K562 (cell line): Measurements from ENCODE around the gene GLUL. TPM values are rescaled to one million over a fixed set of nuclear protein-coding genes. Genes with fewer than 3 reads are reported as not detected.

Experiments used
- BDP1 ChIP-seq: IDR thresholded peaks from 3 replicates; pipeline ENCODE4 v1.6.1; 2011; ENCODE audit not compliant: insufficient read length, insufficient read depth
- ETV1 ChIP-seq: fragments of 450-650 bp; conservative IDR thresholded peaks from 2 replicates; pipeline ENCODE4 v1.6.1; 2016; ENCODE audit warnings: missing genetic modification characterization, control low read depth, low read depth, missing compliant biosample characterization
- ETV6 ChIP-seq, 3 experiments: fragments of 150-350 bp in 1 of 3; sonication (generic) in 1 of 3; formaldehyde crosslinking in 1 of 3; IDR thresholded peaks; 2 replicates each; pipeline versions ENCODE4 v1.6.1 to v1.8.0; 2014 to 2022; ENCODE audit warnings: borderline replicate concordance in 2 of 3, low read depth in 2 of 3, antibody characterized with exemption in 1 of 3, low read length in 1 of 3, mild to moderate bottlenecking in 1 of 3, missing genetic modification reagents in 1 of 3
- HDAC6 ChIP-seq: IDR thresholded peaks from 2 replicates; pipeline ENCODE4 v1.6.1; 2012; ENCODE audit warnings: low read depth, mild to moderate bottlenecking, control low read depth, inconsistent platforms, low read length, moderate library complexity
- HSF4 ChIP-seq: fragments of 250-450 bp; sonication (Bioruptor Pico); IDR thresholded peaks from 2 replicates; pipeline ENCODE4 v2.1.2; 2022; ENCODE audit warnings: mild to moderate bottlenecking, moderate library complexity, borderline replicate concordance
- MEF2D ChIP-seq: conservative IDR thresholded peaks from 2 replicates; pipeline ENCODE4 v1.6.1; 2016; ENCODE audit warnings: low read depth, missing genetic modification characterization, missing compliant biosample characterization
- NCOA2 ChIP-seq, 2 experiments: fragments of 450-650 bp; IDR thresholded peaks; 2 replicates each; pipeline ENCODE4 v1.6.1; 2018; ENCODE audit warnings: mild to moderate bottlenecking in 2 of 2, moderate library complexity in 1 of 2; ENCODE audit not compliant: partially characterized antibody in 2 of 2
- NR2C2 ChIP-seq, 2 experiments: fragments of 200-800 bp in 1 of 2; sonication (Bioruptor generic) in 1 of 2; sonication (generic) in 1 of 2; formaldehyde crosslinking in 1 of 2; IDR thresholded peaks; 2 replicates each; pipeline versions ENCODE4 v1.6.1 to v1.8.0; 2016 to 2022; ENCODE audit warnings: mild to moderate bottlenecking in 1 of 2, missing compliant biosample characterization in 1 of 2, missing genetic modification characterization in 1 of 2, missing genetic modification reagents in 1 of 2
- PTRF ChIP-seq: fragments of 450-650 bp; IDR thresholded peaks from 2 replicates; pipeline ENCODE4 v1.6.1; 2016; ENCODE audit warnings: mild to moderate bottlenecking, missing genetic modification characterization, missing compliant biosample characterization
- RAD21 ChIP-seq, 2 experiments: fragments of 250-450 bp in 1 of 2; fragments of 450-650 bp in 1 of 2; sonication (Bioruptor Pico) in 1 of 2; formaldehyde crosslinking in 1 of 2; IDR thresholded peaks in 1 of 2; conservative IDR thresholded peaks in 1 of 2; 2 replicates each; pipeline versions ENCODE4 v1.4.0 to v1.8.0; 2020 to 2022; ENCODE audit warnings: mild to moderate bottlenecking in 2 of 2, moderate library complexity in 1 of 2
- RBM39 ChIP-seq: fragments of 200-400 bp; formaldehyde crosslinking; optimal IDR thresholded peaks from 2 replicates; pipeline ENCODE3; 2018; ENCODE audit warnings: low read depth, low read length
- SRSF7 ChIP-seq: fragments of 200-400 bp; formaldehyde crosslinking; optimal IDR thresholded peaks from 2 replicates; pipeline ENCODE3; 2017; ENCODE audit warnings: mild to moderate bottlenecking, low read depth, low read length
- TCF7 ChIP-seq: sonication (generic); IDR thresholded peaks from 2 replicates; pipeline ENCODE4 v1.6.1; 2016; ENCODE audit warnings: antibody characterized with exemption, borderline replicate concordance
- YY1 ChIP-seq, 3 experiments: IDR thresholded peaks; 2 replicates each; pipeline ENCODE4 v1.6.1; 2011; ENCODE audit warnings: low read length in 2 of 3, mild to moderate bottlenecking in 2 of 3, moderate library complexity in 2 of 3, borderline replicate concordance in 1 of 3, control low read depth in 1 of 3, low read depth in 1 of 3; ENCODE audit not compliant: insufficient read depth in 3 of 3, insufficient replicate concordance in 2 of 3, control insufficient read depth in 1 of 3, insufficient read length in 1 of 3; ENCODE audit errors: extremely low read depth in 1 of 3
- ZBTB40 ChIP-seq, 2 experiments: fragments of 450-650 bp in 1 of 2; sonication (generic) in 1 of 2; formaldehyde crosslinking in 1 of 2; IDR thresholded peaks; 2 replicates each; pipeline versions ENCODE4 v1.7.1 to v1.9.0; 2016 to 2022; ENCODE audit warnings: inconsistent platforms in 1 of 2, mild to moderate bottlenecking in 1 of 2, missing genetic modification reagents in 1 of 2
- ZNF644 ChIP-seq: fragments of 200-800 bp; sonication (Bioruptor generic); IDR thresholded peaks from 2 replicates; pipeline ENCODE4 v1.6.1; 2016; ENCODE audit warnings: low read depth, missing genetic modification characterization, missing compliant biosample characterization
- polyA plus RNA-seq, 8 experiments: library from polyadenylated mRNA; depleted of rRNA in 4 of 8; stranded (reverse) in 5 of 8; unstranded in 3 of 8; fragments of >200 nt; fragmentation: Nextera tagmentation in 2 of 8; fragmentation: Illumina TruSeq in 1 of 8; extraction: Ambion mirVana in 2 of 8; extraction: Trizol in 1 of 8; gene quantifications; 2 replicates each; pipeline versions ENCODE4 v1.2.1 to v1.2.3, GENCODE V29; 2011 to 2014; ENCODE audit warnings: inconsistent platforms in 1 of 8, missing spikeins in 1 of 8
- total RNA-seq, 7 experiments: library from RNA; depleted of rRNA in 6 of 7; stranded (reverse); fragments of >200 nt in 6 of 7; fragmentation: Illumina TruSeq in 2 of 7; extraction: Trizol in 2 of 7; gene quantifications; 2 replicates each; pipeline versions ENCODE4 v1.2.1 to v1.2.3, GENCODE V29; 2011 to 2021; ENCODE audit warnings: low replicate concordance in 1 of 7

The GLUL gene
- total and polyA plus RNA-seq, 9 of the 15 experiments (the other 6 are each of a cell fraction or from before 2014, with no cell fraction given): 1,088 to 4,222 (median 1,338) TPM

- TF ChIP-seq ZBTB40 (IDR thresholded peaks at IDR 0.05) (no peak), ZBTB40 (CRISPR knock-in tag; IDR thresholded peaks at IDR 0.05) (no peak), NCOA2 (IDR thresholded peaks at IDR 0.05; ENCODE audit: partially characterized antibody in 2 of 2) (peak in 1 of 2 experiments; percentile 31), ETV1 (tag) (peak; percentile 64), YY1 (IDR thresholded peaks at IDR 0.05; ENCODE audit: borderline replicate concordance in 1 of 3, control insufficient read depth in 1 of 3, extremely low read depth in 1 of 3, insufficient read depth in 3 of 3, insufficient read length in 1 of 3, insufficient replicate concordance in 2 of 3, low read depth in 1 of 3, low read length in 2 of 3) (peak in 1 of 3 experiments; percentile 83), BDP1 (no peak), SRSF7 (no peak), TCF7 (no peak), ZNF644 (peak; percentile 62; the same call in 1 of the 2 replicates), NR2C2 (CRISPR knock-in tag; IDR thresholded peaks at IDR 0.05) (no peak), NR2C2 (tag; IDR thresholded peaks at IDR 0.05) (no peak), PTRF (tag) (no peak), ETV6 (IDR thresholded peaks at IDR 0.05; ENCODE audit: borderline replicate concordance in 1 of 2, low read depth in 2 of 2, low read length in 1 of 2) (peak in 1 of 2 experiments; percentile 68; a peak in 1 of 4 replicates), ETV6 (CRISPR knock-in tag; IDR thresholded peaks at IDR 0.05; ENCODE audit: borderline replicate concordance) (no peak), RAD21 (CRISPR knock-in tag; conservative IDR thresholded peaks at IDR 0.05 in 1 of 2, IDR thresholded peaks at IDR 0.05 in 1 of 2) (peak; percentile 32 to 62; a peak in 3 of 4 replicates), MEF2D (tag) (peak; percentile 74), HDAC6 (no peak), HSF4 (CRISPR knock-in tag) (no peak), RBM39 (no peak)
Observed at GRCh38 chr1:182338806-182339370, 52.7 kb downstream of the GLUL start (continued).
